Measurements from ENCODE around the gene KIF26B. TPM values are rescaled to one million over a fixed set of nuclear protein-coding genes. Genes with fewer than 3 reads are reported as not detected.
"Not testable (repeated sequence)": the region's sequence is repeated elsewhere in the genome, so short reads cannot be mapped to it uniquely, and the experiment has no call there.

KIF26B gene
- total RNA-seq, 1 donor from 2014 or later = 4.0 TPM

GRCh38 chr1:245663373-245663772, 508.6 kb downstream of the KIF26B start:
- no peak for DNase-seq (ENCODE audit: extremely low read depth, low read depth, low spot score)

- DNase-seq (ENCODE audit: extremely low read depth, low read depth, low spot score) = no peak
Measured at GRCh38 chr1:245663841-245664240, 509.1 kb downstream of the KIF26B start.

GRCh38 chr1:245666412-245666811, 511.6 kb downstream of the KIF26B start:
- no peak for DNase-seq (ENCODE audit: extremely low read depth, low read depth, low spot score)

- no peak for DNase-seq (ENCODE audit: extremely low read depth, low read depth, low spot score)
Measured at GRCh38 chr1:245671349-245671748, 516.6 kb downstream of the KIF26B start.

GRCh38 chr1:245671966-245672767, 517.4 kb downstream of the KIF26B start:
- no peak for DNase-seq (ENCODE audit: extremely low read depth, low read depth, low spot score)

- DNase-seq (ENCODE audit: extremely low read depth, low read depth, low spot score) = not testable (repeated sequence)
Measured at GRCh38 chr1:245672836-245673656, 518.3 kb downstream of the KIF26B start.

GRCh38 chr1:245673881-245674414, 519.2 kb downstream of the KIF26B start:
- DNase-seq (ENCODE audit: extremely low read depth, low read depth, low spot score) = no peak

GRCh38 chr1:245677461-245678240, 522.9 kb downstream of the KIF26B start:
- no peak for DNase-seq (ENCODE audit: extremely low read depth, low read depth, low spot score)

- no peak for DNase-seq (ENCODE audit: extremely low read depth, low read depth, low spot score)
Measured at GRCh38 chr1:245678860-245679411, 524.2 kb downstream of the KIF26B start.

- no peak for DNase-seq (ENCODE audit: extremely low read depth, low read depth, low spot score)
Measured at GRCh38 chr1:245679821-245680780, 525.3 kb downstream of the KIF26B start.

- DNase-seq (ENCODE audit: extremely low read depth, low read depth, low spot score) = no peak
Measured at GRCh38 chr1:245682638-245683628, 528.1 kb downstream of the KIF26B start.

GRCh38 chr1:245683676-245684075, 528.9 kb downstream of the KIF26B start:
- no peak for DNase-seq (ENCODE audit: extremely low read depth, low read depth, low spot score)

- no peak for DNase-seq (ENCODE audit: extremely low read depth, low read depth, low spot score)
Measured at GRCh38 chr1:245684166-245684565, 529.4 kb downstream of the KIF26B start.

- DNase-seq (ENCODE audit: extremely low read depth, low read depth, low spot score) = no peak
Measured at GRCh38 chr1:245684571-245684970, 529.8 kb downstream of the KIF26B start.

GRCh38 chr1:245685111-245685810, 530.5 kb downstream of the KIF26B start:
- no peak for DNase-seq (ENCODE audit: extremely low read depth, low read depth, low spot score)

- DNase-seq (ENCODE audit: extremely low read depth, low read depth, low spot score) = no peak
Measured at GRCh38 chr1:245686006-245686405, 531.2 kb downstream of the KIF26B start.

- no peak for DNase-seq (ENCODE audit: extremely low read depth, low read depth, low spot score)
Measured at GRCh38 chr1:245686446-245687030, 531.8 kb downstream of the KIF26B start.

All from glomerular endothelial cell (primary cell).